ENCODE measurements around the gene EPHA6.

EPHA6 gene

DNA sequence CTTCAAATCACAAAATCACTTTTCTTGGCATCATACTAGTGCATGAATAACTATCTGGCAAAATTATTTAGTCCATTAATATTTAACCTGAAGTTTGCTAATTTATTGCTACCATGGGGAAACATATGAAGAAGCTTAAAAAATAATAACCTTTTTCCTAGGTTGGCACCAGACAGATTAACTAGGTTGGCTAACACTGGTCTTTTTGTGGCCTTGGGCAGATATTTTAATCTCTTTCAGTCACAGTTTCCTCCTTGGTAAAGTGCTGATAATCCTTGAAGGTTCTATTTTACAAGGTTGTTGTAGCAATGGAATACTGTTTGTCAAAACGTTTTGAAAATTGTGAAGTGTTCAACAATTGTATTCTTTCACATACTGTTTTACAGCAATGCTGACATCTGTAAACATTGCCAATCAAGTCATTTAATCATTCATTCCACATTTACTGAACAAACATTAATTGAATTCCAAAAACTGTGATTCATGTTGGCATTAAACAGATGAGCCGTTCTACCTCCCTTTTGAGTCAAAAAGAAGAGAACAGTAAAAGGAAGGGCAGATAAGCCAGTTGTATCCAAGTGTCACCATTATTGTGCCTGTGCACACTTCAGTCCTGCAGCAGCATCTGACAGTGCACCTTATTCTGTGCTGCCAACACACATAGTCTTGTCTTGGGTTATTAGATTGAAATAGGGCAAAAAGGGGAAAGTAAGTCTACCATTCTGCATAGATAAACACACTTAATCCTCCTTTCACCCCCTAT, 21.9 kb downstream of the EPHA6 start:
- Histone ChIP-seq H3K4me3 (ENCODE audit: low read depth, low read length) (no peak overlapping the region), H3K36me3 (no peaks in the 10 kb centered on the region), H3K9me3 (ENCODE audit: severe bottlenecking) (no peaks in the 10 kb centered on the region), H3K27me3 (ENCODE audit: insufficient read depth, low read depth, severe bottlenecking) (no peaks in the 10 kb centered on the region), H3K27ac (no peak overlapping the region)
- TF ChIP-seq, protein P1, sequence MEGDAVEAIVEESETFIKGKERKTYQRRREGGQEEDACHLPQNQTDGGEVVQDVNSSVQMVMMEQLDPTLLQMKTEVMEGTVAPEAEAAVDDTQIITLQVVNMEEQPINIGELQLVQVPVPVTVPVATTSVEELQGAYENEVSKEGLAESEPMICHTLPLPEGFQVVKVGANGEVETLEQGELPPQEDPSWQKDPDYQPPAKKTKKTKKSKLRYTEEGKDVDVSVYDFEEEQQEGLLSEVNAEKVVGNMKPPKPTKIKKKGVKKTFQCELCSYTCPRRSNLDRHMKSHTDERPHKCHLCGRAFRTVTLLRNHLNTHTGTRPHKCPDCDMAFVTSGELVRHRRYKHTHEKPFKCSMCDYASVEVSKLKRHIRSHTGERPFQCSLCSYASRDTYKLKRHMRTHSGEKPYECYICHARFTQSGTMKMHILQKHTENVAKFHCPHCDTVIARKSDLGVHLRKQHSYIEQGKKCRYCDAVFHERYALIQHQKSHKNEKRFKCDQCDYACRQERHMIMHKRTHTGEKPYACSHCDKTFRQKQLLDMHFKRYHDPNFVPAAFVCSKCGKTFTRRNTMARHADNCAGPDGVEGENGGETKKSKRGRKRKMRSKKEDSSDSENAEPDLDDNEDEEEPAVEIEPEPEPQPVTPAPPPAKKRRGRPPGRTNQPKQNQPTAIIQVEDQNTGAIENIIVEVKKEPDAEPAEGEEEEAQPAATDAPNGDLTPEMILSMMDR (IDR thresholded peaks at IDR 0.05; ENCODE audit: low read depth, low read length): no peak
- DNase-seq: no peak

DNA sequence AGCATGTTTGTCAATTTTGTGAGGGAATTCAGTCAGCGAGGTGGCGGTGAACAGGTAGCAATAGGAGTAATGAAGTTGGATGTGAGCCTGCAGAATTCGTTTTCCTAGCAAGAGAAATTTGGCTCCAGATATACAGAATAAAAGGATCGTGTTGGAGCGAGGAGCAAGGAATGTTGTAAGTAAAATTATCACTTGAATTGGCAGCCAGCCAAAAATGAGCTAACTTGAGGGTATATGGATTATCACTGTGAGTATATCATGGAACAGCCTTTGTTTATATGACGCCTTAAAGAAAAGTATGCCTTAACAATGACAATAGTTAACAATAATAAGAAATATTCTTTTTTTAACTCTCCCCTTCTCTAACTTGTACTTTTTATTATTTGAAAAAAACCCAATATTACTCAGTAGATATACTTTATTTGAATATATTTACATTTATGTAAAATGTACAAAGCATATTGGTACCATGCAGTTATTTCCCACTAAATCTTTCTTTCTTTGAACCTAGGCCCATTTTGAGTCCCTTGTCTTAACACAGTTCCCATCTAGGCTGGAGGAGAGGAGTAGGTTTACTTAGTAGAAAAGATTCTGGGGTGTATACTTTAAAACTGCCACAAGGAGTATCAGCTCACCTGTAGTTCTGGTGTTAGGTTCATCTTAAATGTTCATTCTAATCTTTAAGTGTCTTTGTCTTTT, 29.3 kb downstream of the EPHA6 start:
- Histone ChIP-seq H3K27ac (no peak overlapping the region), H3K4me3 (ENCODE audit: low read depth, low read length) (no peak overlapping the region), H3K36me3 (no peaks in the 10 kb centered on the region), H3K9me3 (ENCODE audit: severe bottlenecking) (no peaks in the 10 kb centered on the region), H3K27me3 (ENCODE audit: insufficient read depth, low read depth, severe bottlenecking) (no peaks in the 10 kb centered on the region)
- TF ChIP-seq, protein P1 (IDR thresholded peaks at IDR 0.05; ENCODE audit: low read depth, low read length): no peak
- DNase-seq: no peak

DNA sequence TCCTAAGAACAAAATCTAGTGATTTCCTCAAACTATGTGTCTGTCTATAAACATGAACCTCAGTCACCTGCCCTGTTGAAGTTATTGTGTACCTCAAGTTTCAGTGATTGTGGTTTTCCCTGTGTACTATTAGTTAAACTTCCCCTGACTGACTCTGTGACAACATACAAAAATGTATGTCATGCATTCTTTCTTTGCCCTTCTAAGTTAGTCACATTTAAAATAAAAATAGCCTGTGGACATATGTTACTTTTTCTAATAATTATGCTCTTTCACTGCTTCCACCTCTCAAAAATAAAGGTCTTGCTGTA, 29.8 kb downstream of the EPHA6 start:
- no peak for DNase-seq
- TF ChIP-seq, protein P1 (IDR thresholded peaks at IDR 0.05; ENCODE audit: low read depth, low read length): no peak
- Histone ChIP-seq H3K36me3 (no peaks in the 10 kb centered on the region), H3K27ac (no peak overlapping the region), H3K27me3 (ENCODE audit: insufficient read depth, low read depth, severe bottlenecking) (no peaks in the 10 kb centered on the region), H3K9me3 (ENCODE audit: severe bottlenecking) (no peaks in the 10 kb centered on the region), H3K4me3 (ENCODE audit: low read depth, low read length) (no peak overlapping the region)

DNA sequence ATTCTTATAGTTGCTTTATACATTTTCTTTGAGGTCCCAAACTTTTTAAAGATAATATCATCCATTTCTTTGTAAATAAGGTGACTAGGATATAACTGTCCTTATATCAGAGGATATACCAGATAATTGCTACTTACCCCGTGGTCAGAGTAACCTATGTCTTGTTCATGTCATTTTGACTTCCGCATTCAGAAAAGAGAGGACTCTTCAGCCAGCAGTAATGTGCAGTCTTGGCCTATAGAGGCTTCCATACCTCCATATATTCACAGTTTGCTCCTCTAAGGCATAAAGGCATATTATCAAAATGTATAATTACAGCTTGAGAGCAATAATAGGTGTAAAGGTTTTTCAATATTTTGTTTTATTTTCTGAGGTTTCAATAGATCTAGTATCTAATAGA, 38.5 kb downstream of the EPHA6 start:
- Histone ChIP-seq H3K4me3 (ENCODE audit: low read depth, low read length) (no peak overlapping the region), H3K27ac (no peak overlapping the region), H3K9me3 (ENCODE audit: severe bottlenecking) (no peaks in the 10 kb centered on the region), H3K27me3 (ENCODE audit: insufficient read depth, low read depth, severe bottlenecking) (no peaks in the 10 kb centered on the region), H3K36me3 (no peaks in the 10 kb centered on the region)
- TF ChIP-seq, protein P1 (IDR thresholded peaks at IDR 0.05; ENCODE audit: low read depth, low read length): no peak
- DNase-seq: no peak

DNA sequence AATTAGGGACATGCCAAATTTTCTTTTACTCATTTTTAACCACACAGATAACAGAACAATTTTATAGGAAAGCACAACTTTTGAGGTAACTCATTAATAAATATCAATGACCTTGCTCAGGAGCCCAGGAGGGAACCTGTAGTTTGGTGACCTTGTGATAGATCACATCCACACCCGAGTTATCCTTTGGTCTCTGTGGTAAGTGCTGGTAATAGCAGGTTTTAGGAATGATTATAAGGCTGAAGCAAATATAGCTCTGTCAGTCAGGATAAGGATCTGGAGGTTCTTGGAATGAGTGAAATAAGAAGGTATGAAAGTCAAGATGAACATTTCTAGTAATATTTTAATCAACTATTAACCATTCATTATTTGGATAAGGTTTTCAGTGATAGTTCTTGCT, 46.5 kb downstream of the EPHA6 start:
- H3K27me3 ChIP-seq (ENCODE audit: insufficient read depth, low read depth, severe bottlenecking): no peaks in the 10 kb centered on the region
- no peaks in the 10 kb centered on the region for H3K9me3 ChIP-seq (ENCODE audit: severe bottlenecking)
- TF ChIP-seq, protein P1 (IDR thresholded peaks at IDR 0.05; ENCODE audit: low read depth, low read length): no peak
- H3K27ac ChIP-seq: no peak overlapping the region
- DNase-seq: no peak
- H3K4me3 ChIP-seq (ENCODE audit: low read depth, low read length): no peak overlapping the region
- H3K36me3 ChIP-seq: no peaks in the 10 kb centered on the region

Data from WERI-Rb-1 (cell line).